ENCODE data around the gene LDHD.

GRCh38 chr16:75101635-75102034 is 14.9 kb downstream of the LDHD start:
- TF ChIP-seq CTCF (IDR thresholded peaks at IDR 0.05; ENCODE audit: poor library complexity) = no peak
- TF ChIP-seq EZH2 (IDR thresholded peaks at IDR 0.05; ENCODE audit: borderline replicate concordance) = no peak

All from hepatocyte (in vitro differentiated cells).